M059J (cell line): ENCODE measurements around the gene GPC6. TPM values are rescaled to one million over a fixed set of nuclear protein-coding genes. Genes with fewer than 3 reads are reported as not detected.

Experiments used
- DNase-seq: peaks from one replicate; pipeline ENCODE4 v3.0.0-alpha.2; 2012; ENCODE audit warnings: low read depth
- total RNA-seq: library from RNA; depleted of rRNA; stranded (reverse); fragments of >200 nt; shearing (Covaris generic); gene quantifications from 2 replicates; pipeline ENCODE4 v1.2.3, GENCODE V29; 2014

GPC6 gene
- total RNA-seq, 1 experiment from 2014 or later = 0.71 TPM

- no peak for DNase-seq
These were observed 695.7 kb downstream of the GPC6 start for GRCh38 chr13:93922063-93922855.

- DNase-seq = no peak
These were observed 699.4 kb downstream of the GPC6 start for GRCh38 chr13:93925990-93926389.

- no peak for DNase-seq
These were observed 699.8 kb downstream of the GPC6 start for GRCh38 chr13:93926425-93926824.

- DNase-seq = no peak
These were observed 700.8 kb downstream of the GPC6 start for GRCh38 chr13:93927431-93927830.

GRCh38 chr13:93932901-93933300 lies 706.3 kb downstream of the GPC6 start:
- DNase-seq = no peak

GRCh38 chr13:93936901-93937300 lies 710.3 kb downstream of the GPC6 start:
- no peak for DNase-seq

- DNase-seq = no peak
These were observed 714.8 kb downstream of the GPC6 start for GRCh38 chr13:93941444-93941843.

- DNase-seq = no peak
These were observed 715.4 kb downstream of the GPC6 start for GRCh38 chr13:93942016-93942415.

- DNase-seq = no peak
These were observed 719.0 kb downstream of the GPC6 start for GRCh38 chr13:93945621-93946020.

GRCh38 chr13:93946994-93947393 lies 720.4 kb downstream of the GPC6 start:
- DNase-seq = no peak

- DNase-seq = no peak
These were observed 721.0 kb downstream of the GPC6 start for GRCh38 chr13:93947651-93948050.

- no peak for DNase-seq
These were observed 721.7 kb downstream of the GPC6 start for GRCh38 chr13:93948162-93948922.

GRCh38 chr13:93951108-93951507 lies 724.5 kb downstream of the GPC6 start:
- DNase-seq = no peak

- DNase-seq = no peak
These were observed 725.3 kb downstream of the GPC6 start for GRCh38 chr13:93951951-93952350.

GRCh38 chr13:93953841-93954240 lies 727.2 kb downstream of the GPC6 start:
- DNase-seq = no peak

- DNase-seq = no peak
These were observed 729.3 kb downstream of the GPC6 start for GRCh38 chr13:93955904-93956303.

GRCh38 chr13:93956426-93956825 lies 729.8 kb downstream of the GPC6 start:
- no peak for DNase-seq

GRCh38 chr13:93957371-93957770 lies 730.8 kb downstream of the GPC6 start:
- no peak for DNase-seq

- DNase-seq = no peak
These were observed 733.4 kb downstream of the GPC6 start for GRCh38 chr13:93959796-93960533.

- peak; percentile 4 for DNase-seq
These were observed 736.9 kb downstream of the GPC6 start for GRCh38 chr13:93963266-93964145.

- DNase-seq = no peak
These were observed 737.5 kb downstream of the GPC6 start for GRCh38 chr13:93964146-93964512.

- no peak for DNase-seq
These were observed 739.0 kb downstream of the GPC6 start for GRCh38 chr13:93965587-93965986.
